HCT116 (cell line): ENCODE results near the gene CCDC112. TPM values are rescaled to one million over a fixed set of nuclear protein-coding genes. Genes with fewer than 3 reads are reported as not detected.
A peak's percentile ranks its signal among the peaks of the same experiment; 100 is the strongest.

ENCODE experiments used
- ATAC-seq: fragments of 200-7000 bp; cut with Tn5 transposase; 2 replicates; pipeline ENCODE4 v1.9.1; 2020; ENCODE audit warnings: mild to moderate bottlenecking, moderate library complexity
- BruUV-seq: library from RNA; stranded (reverse); fragments of 400-500 nt; replicated peaks from 2 replicates; lab custom pipeline; 2021; lab: Mats Ljungman, UMichigan
- CTCF ChIA-PET: fragments of 300-600 bp; sonication (Branson Sonifier 250); formaldehyde crosslinking; loops from one replicate; lab custom pipeline; 2021; ENCODE audit warnings: antibody characterized with exemption; lab: Charles Lee
- POLR2A ChIA-PET: fragments of 300-600, 350-600 bp; sonication (Branson Sonifier 250); formaldehyde crosslinking; loops from one replicate; lab custom pipeline; 2021; ENCODE audit warnings: antibody characterized with exemption; lab: Charles Lee
- RAD21 ChIA-PET, 2 experiments: fragments of 300-600 bp; sonication (Branson Sonifier 250); formaldehyde crosslinking; loops; one replicate each; lab custom pipeline; 2023; ENCODE audit warnings: low total read pairs in 2 of 2; ENCODE audit not compliant: uncharacterized antibody in 2 of 2, unreplicated experiment in 2 of 2, low non-redundant PET in 1 of 2; lab: Charles Lee
- DNase-seq: peaks from one replicate; pipeline ENCODE4 v3.0.0-alpha.2; 2010; ENCODE audit warnings: low read depth, low spot score
- H2AFZ ChIP-seq: fragments of 200-600 bp; shearing (Covaris generic), sonication (generic); 2 replicates; pipeline ENCODE4 v1.6.1; 2017; ENCODE audit warnings: low read depth, mixed run types, mixed read lengths, antibody characterized with exemption, low read length; ENCODE audit not compliant: poor library complexity, severe bottlenecking
- H3K27ac ChIP-seq: 2 replicates; pipeline ENCODE4 v1.5.1; 2012; ENCODE audit warnings: low read depth, low read length
- H3K27me3 ChIP-seq: fragments of 200-600 bp; sonication (generic); 2 replicates; pipeline ENCODE4 v1.6.1; 2016; ENCODE audit warnings: mixed run types, low read length, mixed read lengths; ENCODE audit not compliant: insufficient read depth
- H3K36me3 ChIP-seq, 2 experiments: fragments of 200-500 bp in 1 of 2; fragments of 200-600 bp in 1 of 2; sonication (Bioruptor generic) in 1 of 2; sonication (generic) in 1 of 2; 2 replicates each; pipeline versions ENCODE4 v1.5.1 to v1.6.1; 2014 to 2016; ENCODE audit warnings: low read length in 2 of 2, inconsistent platforms in 1 of 2, mixed read lengths in 1 of 2, mixed run types in 1 of 2; ENCODE audit not compliant: insufficient read depth in 2 of 2, control insufficient read depth in 1 of 2
- H3K4me1 ChIP-seq, 2 experiments: fragments of 200-600 bp in 1 of 2; sonication (generic) in 1 of 2; 2 replicates each; pipeline versions ENCODE4 v1.5.1 to v1.6.1; 2012 to 2017; ENCODE audit warnings: low read length in 2 of 2, inconsistent platforms in 1 of 2, mild to moderate bottlenecking in 1 of 2, mixed read lengths in 1 of 2, mixed run types in 1 of 2, moderate library complexity in 1 of 2; ENCODE audit not compliant: insufficient read depth in 2 of 2, control insufficient read depth in 1 of 2
- H3K4me2 ChIP-seq: fragments of 200-600 bp; sonication (generic); 2 replicates; pipeline ENCODE4 v1.6.1; 2017; ENCODE audit warnings: mixed run types, low read length, mixed read lengths
- H3K4me3 ChIP-seq, 2 experiments: fragments of 200-600 bp in 1 of 2; sonication (generic) in 1 of 2; replicated peaks in 1 of 2; 2 replicates each; pipeline ENCODE4 v1.5.1; 2011 to 2016; ENCODE audit warnings: low read length in 2 of 2, control low read depth in 1 of 2, low read depth in 1 of 2, mild to moderate bottlenecking in 1 of 2, mixed read lengths in 1 of 2, mixed run types in 1 of 2
- H3K79me2 ChIP-seq: fragments of 200-600 bp; sonication (generic); 2 replicates; pipeline ENCODE4 v1.6.1; 2017; ENCODE audit warnings: mild to moderate bottlenecking, mixed run types, low read length, moderate library complexity, mixed read lengths; ENCODE audit not compliant: insufficient read depth
- H3K9ac ChIP-seq: fragments of 200-600 bp; sonication (generic); 2 replicates; pipeline ENCODE4 v1.6.1; 2016; ENCODE audit warnings: low read length, mixed read lengths
- H3K9me2 ChIP-seq: fragments of 200-600 bp; sonication (generic), shearing (Covaris generic); 2 replicates; pipeline ENCODE4 v1.6.1; 2017; ENCODE audit warnings: mixed run types, mild to moderate bottlenecking, moderate library complexity; ENCODE audit not compliant: insufficient read depth
- H3K9me3 ChIP-seq, 2 experiments: fragments of 200-500 bp in 1 of 2; fragments of 200-600 bp in 1 of 2; sonication (Bioruptor generic) in 1 of 2; sonication (generic) in 1 of 2; 2 replicates each; pipeline ENCODE4 v1.6.1; 2014 to 2017; ENCODE audit warnings: low read length in 2 of 2, mixed read lengths in 2 of 2, inconsistent platforms in 1 of 2, low read depth in 1 of 2, mild to moderate bottlenecking in 1 of 2, mixed run types in 1 of 2, moderate library complexity in 1 of 2; ENCODE audit not compliant: control insufficient read depth in 1 of 2, insufficient read depth in 1 of 2
- H4K20me1 ChIP-seq: fragments of 200-600 bp; sonication (generic), shearing (Covaris generic); 2 replicates; pipeline ENCODE4 v1.6.1; 2017; ENCODE audit warnings: mixed run types, mild to moderate bottlenecking, moderate library complexity; ENCODE audit not compliant: insufficient read depth
- RAD21 ChIP-seq: IDR thresholded peaks from 2 replicates; pipeline ENCODE4 v1.6.1; 2012; ENCODE audit warnings: low read depth, mild to moderate bottlenecking
- ZFX ChIP-seq: fragments of 450-650 bp; IDR thresholded peaks from 2 replicates; pipeline ENCODE4 v1.6.1; 2017
- intact Hi-C: fragments of 100-400 bp; cut with micrococcal nuclease; formaldehyde crosslinking; loops from 2 replicates; pipeline ENCODE4 v1.10.0; 2022
- total RNA-seq: library from RNA; stranded (reverse); gene quantifications from one replicate; pipeline ENCODE4 v1.2.1, GENCODE V29; 2021; ENCODE audit not compliant: unreplicated experiment
- TF ChIP-seq, protein P1 (sequence below), 3 experiments: fragments of 200-600 bp in 1 of 3; sonication (generic) in 1 of 3; IDR thresholded peaks in 2 of 3; conservative IDR thresholded peaks in 1 of 3; 2 replicates each; pipeline ENCODE4 v1.5.1; 2012 to 2017; ENCODE audit warnings: low read depth in 2 of 3, low read length in 2 of 3, antibody characterized with exemption in 1 of 3, borderline replicate concordance in 1 of 3, control low read depth in 1 of 3, mild to moderate bottlenecking in 1 of 3, mixed read lengths in 1 of 3, mixed run types in 1 of 3, moderate library complexity in 1 of 3; ENCODE audit not compliant: insufficient read depth in 1 of 3
- TF ChIP-seq, protein P2 (sequence below): IDR thresholded peaks from 2 replicates; pipeline ENCODE4 v1.6.1; 2012

CCDC112 gene
- total RNA-seq, 1 experiment from 2014 or later = 13.7 TPM

DNA sequence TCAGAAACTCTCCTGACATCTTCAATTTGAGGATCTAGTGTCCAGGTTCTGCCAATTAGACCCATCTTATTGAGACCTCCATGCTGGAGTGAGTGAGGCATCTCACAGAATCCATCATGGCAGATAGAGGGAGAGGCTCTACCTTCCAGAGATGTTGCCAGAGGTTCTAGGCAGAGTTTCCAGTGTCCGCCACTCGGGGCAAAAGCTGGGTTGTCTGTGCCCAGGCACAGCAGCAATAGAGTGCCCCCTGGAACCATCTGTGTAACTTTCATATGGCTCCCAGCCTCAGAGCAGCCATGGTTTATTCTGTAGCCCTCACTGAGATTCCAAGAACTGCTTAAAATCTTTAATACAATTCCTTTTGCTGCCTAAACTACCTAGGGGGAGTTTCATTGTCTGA lies 16.6 kb upstream of the CCDC112 start:
- no peaks in the 10 kb centered on the region for H3K9me3 ChIP-seq
- intact Hi-C loops = loop anchor here (5.0 kb wide), 1 partner anchor 64 kb away; no protein-coding TSS in a partner anchor
- no peaks in the 10 kb centered on the region for H3K9me2 ChIP-seq
- ATAC-seq (peak; percentile 88), DNase-seq (no peak)
- ChIA-PET CTCF (interaction anchor here (2.1 kb wide), 1 partner anchor 261 kb away, joined by 9 read pairs; no protein-coding TSS in a partner anchor), POLR2A (no interaction called here), RAD21 (no interaction called here)
- H3K4me1 ChIP-seq = peaks cover 0 to 3% of the 10 kb centered on the region in 2 experiments; a peak in 1 of 4 replicates
- no peaks in the 10 kb centered on the region for H3K36me3 ChIP-seq
- H3K9ac ChIP-seq = no peak overlapping the region
- no peaks in the 10 kb centered on the region for H4K20me1 ChIP-seq
- H2AFZ ChIP-seq = peak overlapping the region; percentile 55
- no TSS peak for BruUV-seq
- H3K79me2 ChIP-seq = no peaks in the 10 kb centered on the region
- no peaks in the 10 kb centered on the region for H3K27me3 ChIP-seq
- no peak overlapping the region for H3K27ac ChIP-seq
- H3K4me3 ChIP-seq = no peak overlapping the region
- no peak overlapping the region for H3K4me2 ChIP-seq
- TF ChIP-seq ZFX = no peak
- TF ChIP-seq, protein P1, sequence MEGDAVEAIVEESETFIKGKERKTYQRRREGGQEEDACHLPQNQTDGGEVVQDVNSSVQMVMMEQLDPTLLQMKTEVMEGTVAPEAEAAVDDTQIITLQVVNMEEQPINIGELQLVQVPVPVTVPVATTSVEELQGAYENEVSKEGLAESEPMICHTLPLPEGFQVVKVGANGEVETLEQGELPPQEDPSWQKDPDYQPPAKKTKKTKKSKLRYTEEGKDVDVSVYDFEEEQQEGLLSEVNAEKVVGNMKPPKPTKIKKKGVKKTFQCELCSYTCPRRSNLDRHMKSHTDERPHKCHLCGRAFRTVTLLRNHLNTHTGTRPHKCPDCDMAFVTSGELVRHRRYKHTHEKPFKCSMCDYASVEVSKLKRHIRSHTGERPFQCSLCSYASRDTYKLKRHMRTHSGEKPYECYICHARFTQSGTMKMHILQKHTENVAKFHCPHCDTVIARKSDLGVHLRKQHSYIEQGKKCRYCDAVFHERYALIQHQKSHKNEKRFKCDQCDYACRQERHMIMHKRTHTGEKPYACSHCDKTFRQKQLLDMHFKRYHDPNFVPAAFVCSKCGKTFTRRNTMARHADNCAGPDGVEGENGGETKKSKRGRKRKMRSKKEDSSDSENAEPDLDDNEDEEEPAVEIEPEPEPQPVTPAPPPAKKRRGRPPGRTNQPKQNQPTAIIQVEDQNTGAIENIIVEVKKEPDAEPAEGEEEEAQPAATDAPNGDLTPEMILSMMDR (IDR thresholded peaks at IDR 0.05 in 2 of 3, conservative IDR thresholded peaks at IDR 0.05 in 1 of 3; ENCODE audit: borderline replicate concordance in 1 of 3, insufficient read depth in 1 of 3, low read depth in 2 of 3, low read length in 2 of 3) = peak; percentile 13 to 28 (median 25); a peak in 4 of 6 replicates
- TF ChIP-seq, all 23 proteins: peak for 1

DNA sequence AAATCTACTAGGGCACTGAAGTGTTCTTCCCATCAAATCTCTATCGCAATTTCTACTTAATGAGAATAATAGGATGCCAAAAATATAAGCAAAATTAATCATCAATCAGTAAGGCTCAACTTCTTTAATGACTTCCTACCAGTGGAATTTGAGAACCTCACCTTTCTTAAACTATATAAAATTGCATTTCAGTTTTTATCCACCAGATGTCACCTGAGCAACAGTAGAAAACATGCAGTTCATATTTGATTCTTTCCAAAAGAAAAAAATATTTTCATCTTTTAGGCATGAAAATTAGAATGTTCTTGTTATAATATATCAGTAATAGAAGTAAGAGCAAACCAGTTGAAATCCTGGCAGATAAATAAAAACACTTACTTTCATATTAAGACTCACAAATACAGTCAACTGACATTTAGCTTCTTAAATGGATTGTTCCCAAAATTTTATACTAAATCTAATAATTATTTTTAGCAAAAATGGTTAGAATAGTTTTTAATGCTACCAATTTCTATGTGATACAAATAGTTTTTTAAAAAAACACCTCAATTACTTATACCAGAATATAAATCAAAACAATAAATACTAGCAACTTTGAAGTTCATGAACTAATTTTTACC lies 13.4 kb upstream of the CCDC112 start:
- ChIA-PET POLR2A (interaction anchor here (1.5 kb wide), 1 partner anchor 265 kb away, joined by 6 read pairs; no protein-coding TSS in a partner anchor), CTCF (interaction anchor here (0.9 to 2.4 kb wide), 8 partner anchors 64 to 758 kb away, joined by 3 to 51 read pairs (median 4); no protein-coding TSS in a partner anchor), RAD21 (interaction anchor here (1.4 to 2.3 kb wide), 2 partner anchors 264 to 265 kb away, joined by 7 to 22 read pairs; no protein-coding TSS in a partner anchor)
- no peak overlapping the region for H3K27ac ChIP-seq
- H3K4me3 ChIP-seq = no peak overlapping the region
- no peaks in the 10 kb centered on the region for H4K20me1 ChIP-seq
- BruUV-seq = no TSS peak
- H3K4me2 ChIP-seq = no peak overlapping the region
- peaks cover 0 to 3% of the 10 kb centered on the region in 2 experiments; a peak in 1 of 4 replicates for H3K4me1 ChIP-seq
- intact Hi-C loops = loop anchor here (1.0 to 5.0 kb wide), 5 partner anchors 67 to 757 kb away; no protein-coding TSS in a partner anchor
- H3K79me2 ChIP-seq = no peaks in the 10 kb centered on the region
- H3K9ac ChIP-seq = no peak overlapping the region
- no peaks in the 10 kb centered on the region for H3K36me3 ChIP-seq
- peak; percentile 49 for DNase-seq
- H2AFZ ChIP-seq = peak overlapping the region; percentile 90
- no peaks in the 10 kb centered on the region for H3K9me2 ChIP-seq
- no peaks in the 10 kb centered on the region for H3K9me3 ChIP-seq
- peak; percentile 69 for ATAC-seq
- TF ChIP-seq, protein P1 (IDR thresholded peaks at IDR 0.05 in 2 of 3, conservative IDR thresholded peaks at IDR 0.05 in 1 of 3; ENCODE audit: borderline replicate concordance in 1 of 3, insufficient read depth in 1 of 3, low read depth in 2 of 3, low read length in 2 of 3) = peak; percentile 48 to 78 (median 70); a peak in 5 of 6 replicates
- TF ChIP-seq, protein P2, sequence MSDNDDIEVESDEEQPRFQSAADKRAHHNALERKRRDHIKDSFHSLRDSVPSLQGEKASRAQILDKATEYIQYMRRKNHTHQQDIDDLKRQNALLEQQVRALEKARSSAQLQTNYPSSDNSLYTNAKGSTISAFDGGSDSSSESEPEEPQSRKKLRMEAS = no peak
- TF ChIP-seq RAD21 = peak; percentile 87
- TF ChIP-seq, all 23 proteins: peak for 2
- H3K27me3 ChIP-seq = no peaks in the 10 kb centered on the region
